Measurements from ENCODE around the gene DOCK1.

DOCK1 gene

DNA sequence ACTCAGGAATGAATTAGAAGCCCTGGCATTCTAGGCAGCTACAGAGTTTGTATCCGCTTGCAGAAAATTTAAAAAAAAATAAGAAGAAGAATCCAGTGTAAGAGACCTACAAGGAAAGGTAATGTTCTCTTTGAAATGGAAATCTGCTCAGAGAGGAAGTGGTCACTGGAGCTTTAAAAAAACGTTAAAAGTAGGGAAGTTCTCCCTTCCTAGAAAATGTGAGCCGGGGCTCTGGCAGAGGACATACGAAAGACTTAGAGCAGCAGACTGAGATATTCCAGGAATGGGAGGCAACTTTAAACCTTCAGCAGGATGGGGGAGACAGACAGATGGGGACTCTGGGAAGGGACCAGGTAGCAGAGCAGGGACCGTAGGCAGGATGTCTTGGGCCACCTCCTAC lies 494.4 kb downstream of the DOCK1 start:
- Histone ChIP-seq H3K79me2 (ENCODE audit: low read length) (no peaks in the 10 kb centered on the region), H3K9ac (ENCODE audit: low read length) (no peak overlapping the region), H3K36me3 (replicated peaks; ENCODE audit: insufficient read depth, low read length) (no peaks in the 10 kb centered on the region), H3K27ac (ENCODE audit: low read length) (no peak overlapping the region), H3K27me3 (replicated peaks; ENCODE audit: insufficient read depth, low read length) (peaks cover under 1% of the 10 kb centered on the region; the same call in 1 of the 2 replicates), H2AFZ (ENCODE audit: low read length) (no peak overlapping the region), H3K9me2 (replicated peaks; ENCODE audit: insufficient read depth, low read length) (no peaks in the 10 kb centered on the region), H3K9me3 (replicated peaks; ENCODE audit: insufficient read depth, low read length) (no peaks in the 10 kb centered on the region), H3F3A (ENCODE audit: insufficient read depth, low read length) (no peaks in the 10 kb centered on the region), H3K4me3 (ENCODE audit: low read length) (no peak overlapping the region), H3K4me2 (ENCODE audit: low read depth, low read length) (no peak overlapping the region), H4K20me1 (ENCODE audit: insufficient read depth, low read length) (no peaks in the 10 kb centered on the region), H3K4me1 (ENCODE audit: low read length) (no peaks in the 10 kb centered on the region)
- DNase-seq = no peak
- TF ChIP-seq EZH2 (optimal IDR thresholded peaks at IDR 0.05; ENCODE audit: low read depth, low read length) (no peak), EZH2phosphoT487 (IDR thresholded peaks at IDR 0.05; ENCODE audit: low read length) (no peak)
- TF ChIP-seq, protein P1, sequence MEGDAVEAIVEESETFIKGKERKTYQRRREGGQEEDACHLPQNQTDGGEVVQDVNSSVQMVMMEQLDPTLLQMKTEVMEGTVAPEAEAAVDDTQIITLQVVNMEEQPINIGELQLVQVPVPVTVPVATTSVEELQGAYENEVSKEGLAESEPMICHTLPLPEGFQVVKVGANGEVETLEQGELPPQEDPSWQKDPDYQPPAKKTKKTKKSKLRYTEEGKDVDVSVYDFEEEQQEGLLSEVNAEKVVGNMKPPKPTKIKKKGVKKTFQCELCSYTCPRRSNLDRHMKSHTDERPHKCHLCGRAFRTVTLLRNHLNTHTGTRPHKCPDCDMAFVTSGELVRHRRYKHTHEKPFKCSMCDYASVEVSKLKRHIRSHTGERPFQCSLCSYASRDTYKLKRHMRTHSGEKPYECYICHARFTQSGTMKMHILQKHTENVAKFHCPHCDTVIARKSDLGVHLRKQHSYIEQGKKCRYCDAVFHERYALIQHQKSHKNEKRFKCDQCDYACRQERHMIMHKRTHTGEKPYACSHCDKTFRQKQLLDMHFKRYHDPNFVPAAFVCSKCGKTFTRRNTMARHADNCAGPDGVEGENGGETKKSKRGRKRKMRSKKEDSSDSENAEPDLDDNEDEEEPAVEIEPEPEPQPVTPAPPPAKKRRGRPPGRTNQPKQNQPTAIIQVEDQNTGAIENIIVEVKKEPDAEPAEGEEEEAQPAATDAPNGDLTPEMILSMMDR (IDR thresholded peaks at IDR 0.05; ENCODE audit: low read length) = no peak

DNA sequence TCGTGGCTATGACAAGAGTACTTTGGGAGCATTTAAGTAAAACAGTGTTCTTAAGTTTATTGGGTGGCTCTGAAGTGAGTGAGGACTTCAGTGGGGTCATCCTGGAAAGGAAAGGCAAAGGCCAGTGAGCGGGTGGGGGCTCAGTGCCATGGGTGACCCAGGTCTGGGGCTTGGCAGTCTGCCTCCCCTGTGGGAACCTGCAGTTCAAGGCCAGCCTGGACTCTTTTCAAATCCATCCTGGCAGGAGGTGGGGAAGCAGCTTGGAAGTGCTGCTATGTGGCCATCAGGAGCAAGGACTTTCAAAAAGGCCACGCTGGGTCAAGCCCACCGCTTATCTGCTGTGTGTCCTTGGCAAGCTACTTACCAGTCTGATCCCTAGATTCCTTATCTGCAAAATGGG lies 495.0 kb downstream of the DOCK1 start:
- Histone ChIP-seq H3K36me3 (replicated peaks; ENCODE audit: insufficient read depth, low read length) (no peaks in the 10 kb centered on the region), H3K27ac (ENCODE audit: low read length) (no peak overlapping the region), H4K20me1 (ENCODE audit: insufficient read depth, low read length) (no peaks in the 10 kb centered on the region), H3F3A (ENCODE audit: insufficient read depth, low read length) (no peaks in the 10 kb centered on the region), H2AFZ (ENCODE audit: low read length) (no peak overlapping the region), H3K9me2 (replicated peaks; ENCODE audit: insufficient read depth, low read length) (no peaks in the 10 kb centered on the region), H3K9ac (ENCODE audit: low read length) (no peak overlapping the region), H3K27me3 (replicated peaks; ENCODE audit: insufficient read depth, low read length) (no peaks in the 10 kb centered on the region; the same call in 1 of the 2 replicates), H3K4me3 (ENCODE audit: low read length) (no peak overlapping the region), H3K9me3 (replicated peaks; ENCODE audit: insufficient read depth, low read length) (no peaks in the 10 kb centered on the region), H3K4me2 (ENCODE audit: low read depth, low read length) (no peak overlapping the region), H3K79me2 (ENCODE audit: low read length) (no peaks in the 10 kb centered on the region), H3K4me1 (ENCODE audit: low read length) (no peaks in the 10 kb centered on the region)
- no peak for DNase-seq
- TF ChIP-seq EZH2phosphoT487 (IDR thresholded peaks at IDR 0.05; ENCODE audit: low read length) (no peak), EZH2 (optimal IDR thresholded peaks at IDR 0.05; ENCODE audit: low read depth, low read length) (no peak)
- TF ChIP-seq, protein P1 (IDR thresholded peaks at IDR 0.05; ENCODE audit: low read length) = no peak

DNA sequence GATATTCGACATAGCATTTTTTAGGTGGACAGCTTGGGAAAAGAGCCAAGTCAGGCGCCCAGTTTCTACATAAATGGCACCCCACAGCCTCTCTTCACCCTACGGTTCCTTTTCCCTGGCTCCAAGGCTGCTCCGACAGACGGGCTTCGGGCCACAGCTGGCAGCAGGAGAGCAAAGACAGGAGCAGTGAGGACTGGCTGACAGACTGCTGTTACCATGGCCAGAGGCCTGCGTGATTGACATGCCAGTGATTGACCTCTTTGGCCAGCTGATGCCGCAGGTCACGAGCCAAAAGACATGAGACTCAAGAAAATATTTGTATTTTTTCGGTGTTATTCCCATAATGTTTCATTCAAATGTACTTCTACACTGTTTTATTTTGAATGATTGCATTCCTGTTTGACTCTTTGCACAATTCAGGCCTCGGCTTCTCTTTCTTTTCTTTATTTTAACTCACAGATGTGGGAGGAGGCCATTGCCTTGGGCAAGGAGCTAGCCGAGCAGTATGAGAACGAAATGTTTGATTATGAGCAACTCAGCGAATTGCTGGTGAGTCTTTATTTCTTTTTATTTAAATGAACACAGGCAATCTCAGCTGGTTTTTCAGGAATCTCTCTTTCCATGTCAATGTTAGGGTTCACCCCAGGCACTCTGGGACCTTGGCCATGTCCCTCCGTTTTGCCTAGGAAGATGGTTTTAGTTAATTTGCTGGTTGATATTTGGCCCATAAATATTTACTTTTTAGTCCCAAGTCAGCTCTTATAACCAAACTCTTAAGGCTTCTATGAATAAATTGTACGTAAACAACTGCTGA lies 497.6 kb downstream of the DOCK1 start:
- Histone ChIP-seq H3F3A (ENCODE audit: insufficient read depth, low read length) (no peaks in the 10 kb centered on the region), H3K27ac (ENCODE audit: low read length) (no peak overlapping the region), H3K9ac (ENCODE audit: low read length) (no peak overlapping the region), H3K4me1 (ENCODE audit: low read length) (no peaks in the 10 kb centered on the region), H3K4me3 (ENCODE audit: low read length) (no peak overlapping the region), H4K20me1 (ENCODE audit: insufficient read depth, low read length) (no peaks in the 10 kb centered on the region), H2AFZ (ENCODE audit: low read length) (no peak overlapping the region), H3K36me3 (replicated peaks; ENCODE audit: insufficient read depth, low read length) (no peaks in the 10 kb centered on the region), H3K9me3 (replicated peaks; ENCODE audit: insufficient read depth, low read length) (no peaks in the 10 kb centered on the region), H3K9me2 (replicated peaks; ENCODE audit: insufficient read depth, low read length) (no peaks in the 10 kb centered on the region), H3K79me2 (ENCODE audit: low read length) (no peaks in the 10 kb centered on the region), H3K4me2 (ENCODE audit: low read depth, low read length) (no peak overlapping the region), H3K27me3 (replicated peaks; ENCODE audit: insufficient read depth, low read length) (peaks cover under 1% of the 10 kb centered on the region; the same call in 1 of the 2 replicates)
- no peak for DNase-seq
- TF ChIP-seq EZH2phosphoT487 (IDR thresholded peaks at IDR 0.05; ENCODE audit: low read length) (no peak), EZH2 (optimal IDR thresholded peaks at IDR 0.05; ENCODE audit: low read depth, low read length) (no peak)
- TF ChIP-seq, protein P1 (IDR thresholded peaks at IDR 0.05; ENCODE audit: low read length) = no peak

Measured in MM.1S (cell line).